ENCODE results near the gene LSP1.

The LSP1 gene

GRCh38 chr11:1839204-1839923 lies 13.5 kb upstream of the LSP1 start:
- H3K4me3 ChIP-seq (ENCODE audit: low read depth, low read length) = no peak overlapping the region

DNA sequence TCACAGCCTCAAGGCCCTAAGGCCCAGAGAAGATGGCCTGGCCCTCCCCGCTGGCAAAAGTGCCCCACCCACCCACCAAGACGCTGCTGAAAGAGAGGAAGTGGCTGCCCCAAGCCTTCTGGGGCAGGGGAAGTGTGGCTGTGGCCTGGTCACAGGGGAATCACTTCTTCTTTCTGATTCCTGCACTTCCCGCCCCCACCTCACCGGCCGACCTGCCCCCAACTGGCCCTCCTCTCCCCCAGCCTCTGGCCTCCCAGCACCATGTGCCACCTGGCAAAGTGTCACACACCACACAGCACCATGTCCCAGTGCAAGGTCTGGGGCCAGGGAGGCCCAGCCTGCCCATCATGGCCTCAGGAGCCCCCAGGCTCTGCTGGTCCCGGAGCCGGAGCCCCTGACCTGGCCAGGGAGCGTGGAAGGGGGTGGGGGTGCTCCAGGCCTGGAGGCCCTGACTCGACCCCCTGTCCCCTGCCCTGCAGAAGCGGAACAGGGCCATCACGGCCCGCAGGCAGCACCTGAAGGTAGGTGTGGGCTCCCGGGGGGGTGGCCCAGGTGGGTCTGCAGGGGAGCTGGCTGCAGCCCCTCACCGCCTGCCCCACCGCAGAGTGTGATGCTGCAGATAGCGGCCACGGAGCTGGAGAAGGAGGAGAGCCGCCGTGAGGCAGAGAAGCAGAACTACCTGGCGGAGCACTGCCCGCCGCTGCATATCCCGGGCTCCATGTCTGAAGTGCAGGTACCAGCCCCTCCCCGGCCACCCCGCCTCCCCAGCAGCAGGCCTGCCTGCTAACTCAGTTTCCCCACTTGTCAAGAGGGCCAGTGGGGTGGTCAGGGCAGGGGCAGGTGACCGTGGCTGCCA lies 12.7 kb upstream of the LSP1 start:
- H3K4me3 ChIP-seq (ENCODE audit: low read depth, low read length) = no peak overlapping the region

More at GRCh38 chr11:1839204-1839923, 13.5 kb upstream of the LSP1 start:
- TF ChIP-seq, protein P1, sequence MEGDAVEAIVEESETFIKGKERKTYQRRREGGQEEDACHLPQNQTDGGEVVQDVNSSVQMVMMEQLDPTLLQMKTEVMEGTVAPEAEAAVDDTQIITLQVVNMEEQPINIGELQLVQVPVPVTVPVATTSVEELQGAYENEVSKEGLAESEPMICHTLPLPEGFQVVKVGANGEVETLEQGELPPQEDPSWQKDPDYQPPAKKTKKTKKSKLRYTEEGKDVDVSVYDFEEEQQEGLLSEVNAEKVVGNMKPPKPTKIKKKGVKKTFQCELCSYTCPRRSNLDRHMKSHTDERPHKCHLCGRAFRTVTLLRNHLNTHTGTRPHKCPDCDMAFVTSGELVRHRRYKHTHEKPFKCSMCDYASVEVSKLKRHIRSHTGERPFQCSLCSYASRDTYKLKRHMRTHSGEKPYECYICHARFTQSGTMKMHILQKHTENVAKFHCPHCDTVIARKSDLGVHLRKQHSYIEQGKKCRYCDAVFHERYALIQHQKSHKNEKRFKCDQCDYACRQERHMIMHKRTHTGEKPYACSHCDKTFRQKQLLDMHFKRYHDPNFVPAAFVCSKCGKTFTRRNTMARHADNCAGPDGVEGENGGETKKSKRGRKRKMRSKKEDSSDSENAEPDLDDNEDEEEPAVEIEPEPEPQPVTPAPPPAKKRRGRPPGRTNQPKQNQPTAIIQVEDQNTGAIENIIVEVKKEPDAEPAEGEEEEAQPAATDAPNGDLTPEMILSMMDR (IDR thresholded peaks at IDR 0.05; ENCODE audit: borderline replicate concordance, insufficient read depth, low read depth, low read length) = no peak

DNA sequence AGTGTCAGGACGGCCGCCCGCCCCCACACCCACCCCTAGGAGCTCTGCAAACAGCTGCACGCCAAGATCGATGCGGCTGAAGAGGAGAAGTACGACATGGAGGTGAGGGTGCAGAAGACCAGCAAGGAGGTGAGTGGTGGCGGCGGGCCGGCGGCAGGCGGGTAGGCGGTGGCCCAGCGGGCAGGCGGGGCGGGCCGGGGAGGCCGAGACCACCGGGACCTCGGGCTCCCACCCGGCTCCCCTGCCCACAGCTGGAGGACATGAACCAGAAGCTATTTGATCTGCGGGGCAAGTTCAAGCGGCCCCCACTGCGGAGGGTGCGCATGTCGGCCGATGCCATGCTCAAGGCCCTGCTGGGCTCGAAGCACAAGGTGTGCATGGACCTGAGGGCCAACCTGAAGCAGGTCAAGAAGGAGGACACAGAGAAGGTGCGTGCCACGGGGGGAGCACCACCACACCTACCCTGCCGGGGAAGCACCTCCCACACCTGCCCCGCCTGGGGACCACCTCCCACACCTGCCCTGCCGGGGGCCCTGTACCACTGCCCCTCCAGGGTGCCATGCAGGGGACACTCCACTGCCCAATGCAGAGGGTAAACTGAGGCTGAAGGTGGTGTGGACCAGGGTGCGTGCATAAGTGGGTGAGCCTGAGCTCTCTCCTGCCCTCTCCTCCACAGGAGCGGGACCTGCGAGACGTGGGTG lies 12.0 kb upstream of the LSP1 start:
- TF ChIP-seq, protein P1 (IDR thresholded peaks at IDR 0.05; ENCODE audit: borderline replicate concordance, insufficient read depth, low read depth, low read length) = no peak
- H3K4me3 ChIP-seq (ENCODE audit: low read depth, low read length) = no peak overlapping the region

More for the DNA sequence above, 12.7 kb upstream of the LSP1 start:
- TF ChIP-seq, protein P1 (IDR thresholded peaks at IDR 0.05; ENCODE audit: borderline replicate concordance, insufficient read depth, low read depth, low read length) = no peak

- H3K4me3 ChIP-seq (ENCODE audit: low read depth, low read length) = no peak overlapping the region
- TF ChIP-seq, protein P1 (IDR thresholded peaks at IDR 0.05; ENCODE audit: borderline replicate concordance, insufficient read depth, low read depth, low read length) = no peak
These were observed 11.3 kb upstream of the LSP1 start for GRCh38 chr11:1841511-1842148.

DNA sequence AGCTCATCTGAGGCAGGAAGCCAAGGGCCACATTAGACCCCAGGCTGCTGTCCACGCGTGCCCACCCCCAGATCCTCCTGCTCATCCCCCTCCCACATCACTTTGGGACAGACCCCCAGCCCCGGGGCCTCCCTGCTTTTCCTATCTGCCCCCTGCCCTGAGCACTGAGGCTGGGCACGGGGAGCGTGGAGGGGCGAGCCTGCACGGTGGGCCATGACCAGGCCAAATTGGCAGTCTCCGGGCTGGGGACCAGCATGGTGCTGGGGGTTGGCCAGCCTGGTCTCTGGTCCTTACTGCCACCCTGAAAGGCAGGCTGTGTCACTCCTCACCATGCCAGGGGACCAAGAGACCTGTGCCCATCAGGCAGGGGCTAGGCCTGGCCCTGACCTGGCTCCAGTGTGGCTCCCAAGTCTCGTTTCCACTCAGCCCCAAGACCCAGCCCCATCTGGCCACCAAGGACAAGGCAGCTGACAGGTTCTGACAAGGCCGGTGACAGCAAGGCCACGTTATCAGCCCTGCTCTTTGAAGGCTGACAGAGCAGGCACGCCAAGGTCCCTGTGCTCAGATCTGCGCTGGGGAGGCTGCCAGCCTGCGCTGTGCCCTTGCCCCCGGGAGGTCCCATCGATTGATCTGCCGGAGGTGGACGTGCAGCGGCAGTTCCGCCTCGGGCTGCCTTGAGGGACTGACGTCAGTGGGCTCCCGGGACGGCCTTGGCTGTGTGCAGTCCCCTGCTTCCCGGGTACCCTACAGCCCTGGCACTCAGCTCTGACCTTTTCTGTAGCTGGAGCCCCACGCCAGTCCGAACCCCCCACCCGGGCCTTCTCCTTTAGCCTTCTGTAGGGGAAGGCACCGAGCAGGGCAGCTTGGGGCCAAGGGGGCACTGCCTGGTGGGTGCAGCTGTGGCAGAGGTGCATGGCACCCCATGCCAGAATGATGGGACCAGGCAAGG lies 10.5 kb upstream of the LSP1 start:
- TF ChIP-seq, protein P1 (IDR thresholded peaks at IDR 0.05; ENCODE audit: borderline replicate concordance, insufficient read depth, low read depth, low read length) = no peak
- no peak overlapping the region for H3K4me3 ChIP-seq (ENCODE audit: low read depth, low read length)

DNA sequence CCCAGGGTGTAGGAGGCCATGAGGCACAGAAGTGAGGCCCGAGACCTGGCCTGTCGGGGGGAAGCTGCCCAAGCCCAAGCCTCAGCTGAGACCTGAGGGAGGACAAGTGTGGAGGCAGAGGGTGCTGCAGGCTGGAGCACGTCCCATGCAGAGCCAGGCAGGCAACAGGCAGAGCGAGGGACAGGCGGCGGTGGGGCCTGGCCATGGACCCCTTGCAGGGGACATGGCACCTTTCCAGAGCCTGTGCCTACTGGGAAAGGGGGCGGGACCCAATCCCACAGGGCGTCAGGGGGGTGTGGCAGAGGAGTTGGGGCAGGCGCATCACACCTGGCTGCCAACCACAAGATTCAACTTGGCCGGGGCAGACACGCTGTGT lies 9.8 kb upstream of the LSP1 start:
- H3K4me3 ChIP-seq (ENCODE audit: low read depth, low read length) = no peak overlapping the region
- TF ChIP-seq, protein P1 (IDR thresholded peaks at IDR 0.05; ENCODE audit: borderline replicate concordance, insufficient read depth, low read depth, low read length) = no peak
